Fibroblast of the conjunctiva (primary cell): ENCODE measurements around the gene SCD5.
A peak's percentile ranks its signal among the peaks of the same experiment; 100 is the strongest.

Experiments used
- DNase-seq: peaks from one replicate; pipeline ENCODE4 v3.0.0-alpha.2; 2010; ENCODE audit warnings: low read depth

Gene SCD5

DNA sequence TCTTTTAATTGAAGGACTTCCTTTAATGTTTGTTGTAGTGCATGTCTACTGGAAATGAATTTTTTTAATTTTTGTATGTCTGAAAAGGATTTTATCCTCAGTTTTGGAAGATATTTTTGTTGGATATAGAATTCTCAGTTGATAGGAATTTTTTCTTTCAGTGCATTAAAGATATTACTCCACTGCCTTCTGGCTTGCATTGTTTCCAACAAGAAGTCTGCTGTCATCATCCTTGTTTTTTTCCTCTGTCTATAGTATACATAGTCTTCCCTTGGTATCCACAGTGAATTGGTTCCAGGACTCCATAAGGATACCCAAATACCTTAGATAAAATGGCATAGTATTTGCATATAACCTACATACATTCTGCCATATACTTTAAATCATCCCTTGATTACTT lies 33.5 kb downstream of the SCD5 start:
- no peak for DNase-seq

DNA sequence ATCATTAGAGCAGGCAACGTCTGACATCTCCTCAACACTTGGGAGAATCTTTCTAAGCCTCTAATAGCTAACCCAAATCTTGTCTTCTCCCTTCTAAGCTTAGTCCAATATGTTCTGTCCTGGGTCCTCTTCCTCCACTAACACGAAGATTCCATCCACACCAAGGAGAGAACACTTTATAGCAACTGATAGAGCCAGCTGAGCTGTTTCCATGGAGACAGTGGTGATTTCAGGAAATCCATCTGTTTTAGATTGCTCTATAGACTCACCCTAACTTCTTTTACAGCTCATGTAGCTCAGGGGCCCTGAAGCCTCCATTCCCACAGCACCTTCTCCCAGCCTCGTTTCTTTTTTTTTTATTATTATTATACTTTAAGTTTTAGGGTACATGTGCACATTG lies 37.4 kb downstream of the SCD5 start:
- DNase-seq: no peak

DNA sequence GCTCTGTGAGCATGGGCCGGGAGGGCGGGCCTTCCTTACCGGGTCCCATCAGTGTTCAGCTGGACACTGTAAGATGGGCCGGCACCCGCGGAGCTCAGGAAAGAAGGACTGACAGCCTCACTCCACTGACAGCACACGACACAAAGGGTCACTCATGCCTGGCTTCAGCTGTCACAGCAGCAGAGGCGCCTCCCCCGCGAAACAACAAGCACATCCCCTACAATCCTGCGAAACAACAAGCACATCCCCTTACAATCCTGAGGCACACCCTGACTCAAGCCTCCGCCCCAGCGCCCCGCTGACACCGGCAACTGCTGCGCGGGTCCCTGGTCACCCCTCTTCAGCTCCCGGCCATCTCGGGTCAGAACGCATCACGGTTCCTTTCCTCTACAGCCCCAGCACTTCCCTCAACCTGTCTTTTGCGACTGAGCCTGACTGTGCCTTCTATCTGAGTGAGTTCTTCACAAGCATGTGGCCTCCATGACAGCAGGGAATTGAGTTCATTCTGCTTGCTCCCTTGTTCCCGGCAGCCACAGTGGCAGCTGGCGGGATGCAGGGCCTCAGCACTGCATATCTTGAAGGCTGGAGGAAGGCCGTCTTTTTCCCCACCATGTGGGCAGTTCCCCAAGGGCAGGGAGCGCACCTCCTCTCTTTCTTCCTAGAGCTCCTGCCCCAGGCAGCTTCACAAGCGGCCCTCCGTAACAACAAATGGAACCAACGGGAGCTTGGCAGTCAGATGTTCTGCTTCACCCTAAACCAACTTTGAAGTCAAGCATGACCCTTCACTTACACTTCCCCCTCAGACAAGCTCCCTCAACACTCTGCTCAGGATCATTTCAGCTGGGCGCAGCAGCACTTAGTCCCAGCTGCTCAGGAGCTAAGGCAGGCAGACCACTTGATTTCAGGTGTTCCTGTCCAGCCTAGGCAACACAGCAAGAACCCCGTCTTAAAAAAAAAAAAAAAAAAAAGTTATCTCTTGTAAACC lies 39.6 kb downstream of the SCD5 start:
- no peak for DNase-seq

DNA sequence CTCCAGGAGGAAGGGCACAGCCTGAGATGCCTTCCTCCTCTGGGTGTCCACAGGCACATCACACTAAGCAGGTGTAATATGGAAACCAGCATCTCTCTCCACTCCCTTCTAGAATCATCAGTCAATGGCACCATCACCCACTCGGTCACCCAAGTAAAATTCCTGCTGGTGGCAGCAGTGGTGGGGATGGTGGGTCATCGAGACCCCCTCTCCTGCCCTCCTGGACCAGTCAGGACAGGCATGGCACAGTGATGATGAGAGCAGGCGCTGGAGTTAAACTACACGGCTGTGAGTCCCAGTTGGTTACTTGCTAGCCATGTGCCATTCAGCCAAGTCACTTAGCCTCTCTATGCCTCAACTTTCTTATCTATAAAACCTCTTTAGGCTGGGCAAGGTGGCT lies 42.5 kb downstream of the SCD5 start:
- no peak for DNase-seq

DNA sequence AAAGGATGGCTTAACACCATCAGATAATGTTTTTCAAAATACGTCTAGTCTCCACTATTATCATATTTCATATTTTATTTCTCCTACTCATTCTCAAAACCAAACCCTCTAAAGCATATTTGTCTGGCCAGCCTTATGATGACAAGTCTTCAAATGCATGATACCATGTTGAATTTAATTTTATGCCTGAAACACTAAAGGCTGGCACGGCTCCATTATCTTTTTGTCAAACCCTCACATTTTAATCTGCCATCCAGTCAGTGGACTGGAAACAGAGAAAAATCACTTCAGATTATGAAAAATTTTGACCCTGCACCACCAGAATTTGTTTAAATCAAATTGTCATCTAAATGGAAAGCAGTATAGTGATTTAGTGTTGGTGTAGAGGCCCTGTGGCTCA lies 42.9 kb downstream of the SCD5 start:
- no peak for DNase-seq

DNA sequence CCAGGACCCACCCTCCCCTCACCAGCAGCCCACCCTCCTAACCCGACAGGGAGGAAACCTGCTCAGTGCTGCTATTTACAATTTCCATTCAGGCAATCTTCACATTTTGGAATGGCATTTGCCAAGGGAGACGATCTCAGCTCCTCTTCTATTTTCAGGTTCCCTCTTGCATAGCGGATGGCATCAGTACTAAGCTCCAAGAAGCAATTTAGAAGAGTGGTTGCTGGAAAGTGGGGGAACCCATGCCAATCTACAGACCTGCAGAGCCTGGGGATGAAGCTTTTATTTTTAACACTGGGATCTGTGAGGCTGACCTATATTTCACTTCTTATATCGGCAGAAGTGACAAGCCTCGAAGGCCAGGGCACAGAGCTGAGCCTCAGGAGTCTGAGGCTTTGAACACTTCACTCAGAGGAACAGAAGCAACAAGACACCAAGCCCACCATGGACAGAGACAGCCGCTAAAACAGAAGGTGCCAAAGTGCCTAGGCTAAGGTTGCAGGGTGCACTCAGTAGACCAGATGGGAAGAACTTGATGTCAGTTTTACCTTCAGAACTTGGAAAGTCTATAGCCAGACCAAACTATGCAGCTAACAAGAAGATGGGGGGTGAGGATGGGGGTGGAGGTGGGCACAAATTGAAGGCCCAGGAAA lies 44.0 kb downstream of the SCD5 start:
- DNase-seq: no peak

DNA sequence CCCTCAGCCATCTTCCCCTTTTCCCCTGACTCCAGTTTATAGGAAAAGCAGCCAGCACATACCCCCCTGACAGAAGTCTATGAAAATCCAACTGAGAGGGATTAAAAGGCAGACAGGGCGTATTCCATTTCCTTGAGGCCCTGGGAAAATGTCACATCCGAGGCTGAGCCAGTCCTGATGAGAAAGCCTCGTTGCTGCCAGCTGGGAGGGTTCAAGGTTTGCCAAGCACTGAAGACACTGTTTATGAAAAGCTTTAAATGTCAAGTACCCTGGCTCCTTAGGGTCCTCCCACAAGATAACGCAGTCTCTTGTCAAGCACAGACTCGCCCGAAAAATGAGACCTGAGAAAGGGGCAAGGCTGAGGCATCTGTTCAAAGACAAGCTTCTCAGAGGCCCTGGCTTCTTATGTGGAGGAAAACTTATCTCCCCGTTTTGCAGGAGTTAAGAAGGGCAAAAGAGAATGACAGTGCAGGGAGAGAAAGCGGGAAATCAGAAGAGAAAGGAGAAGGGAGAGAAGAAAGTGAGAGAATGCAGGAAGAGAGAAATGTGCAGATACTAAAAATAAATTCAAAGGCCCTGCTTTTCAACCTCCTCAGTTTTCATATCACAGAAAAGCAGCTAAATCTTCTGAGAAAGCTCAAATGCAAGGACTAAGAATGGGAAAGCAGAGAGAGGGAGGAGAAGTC lies 44.7 kb downstream of the SCD5 start:
- no peak for DNase-seq

DNA sequence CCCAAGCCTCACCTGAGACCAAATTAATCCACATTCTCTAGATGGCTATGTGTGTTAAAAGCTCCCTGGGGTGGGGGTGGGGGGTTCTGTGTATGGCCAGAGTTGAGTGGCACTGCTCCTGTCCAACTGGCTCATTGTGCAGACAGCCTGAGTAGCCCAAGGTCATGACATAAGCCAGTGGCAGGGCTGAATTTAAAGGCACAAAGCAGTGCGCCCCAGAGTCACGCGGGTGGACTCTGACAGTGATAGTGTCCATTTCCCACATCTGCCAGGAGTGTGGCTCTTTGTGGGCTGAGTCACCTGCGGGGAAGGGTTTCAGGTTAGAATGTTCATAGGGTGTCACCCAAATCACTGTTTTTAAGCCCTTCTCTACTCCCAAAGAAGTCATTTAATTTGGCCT lies 45.4 kb downstream of the SCD5 start:
- DNase-seq: no peak

DNA sequence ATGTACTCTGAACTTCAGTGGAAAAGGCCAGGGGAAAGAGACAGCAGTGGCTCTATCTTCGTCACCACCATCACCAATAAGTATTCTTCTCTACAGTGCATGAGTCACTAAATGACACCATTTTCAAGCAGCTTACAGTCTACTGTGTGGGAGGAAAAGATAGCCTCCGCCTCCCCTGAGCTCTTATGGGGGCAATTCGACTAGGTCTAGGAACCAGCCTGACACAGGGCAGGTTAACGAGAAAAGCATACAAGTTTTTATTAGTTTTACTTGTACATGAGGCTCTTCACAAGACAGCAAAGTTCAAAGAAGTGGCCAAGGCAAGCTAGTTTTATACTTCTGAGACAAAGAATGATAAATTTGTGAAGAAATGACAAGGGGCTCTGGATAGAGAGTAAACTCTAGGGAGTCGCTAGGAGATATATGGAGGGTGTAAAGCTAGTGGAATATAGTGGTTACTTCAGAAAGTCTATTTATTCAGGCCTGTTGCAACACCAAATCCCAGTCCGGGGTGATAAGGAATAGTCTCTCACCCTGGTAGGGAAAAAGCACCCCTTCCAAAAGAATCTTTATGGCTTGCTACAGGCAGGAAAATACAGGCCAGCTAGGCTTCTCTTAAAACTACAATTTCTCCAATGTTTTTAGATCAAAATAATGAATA lies 49.7 kb downstream of the SCD5 start:
- DNase-seq: no peak

DNA sequence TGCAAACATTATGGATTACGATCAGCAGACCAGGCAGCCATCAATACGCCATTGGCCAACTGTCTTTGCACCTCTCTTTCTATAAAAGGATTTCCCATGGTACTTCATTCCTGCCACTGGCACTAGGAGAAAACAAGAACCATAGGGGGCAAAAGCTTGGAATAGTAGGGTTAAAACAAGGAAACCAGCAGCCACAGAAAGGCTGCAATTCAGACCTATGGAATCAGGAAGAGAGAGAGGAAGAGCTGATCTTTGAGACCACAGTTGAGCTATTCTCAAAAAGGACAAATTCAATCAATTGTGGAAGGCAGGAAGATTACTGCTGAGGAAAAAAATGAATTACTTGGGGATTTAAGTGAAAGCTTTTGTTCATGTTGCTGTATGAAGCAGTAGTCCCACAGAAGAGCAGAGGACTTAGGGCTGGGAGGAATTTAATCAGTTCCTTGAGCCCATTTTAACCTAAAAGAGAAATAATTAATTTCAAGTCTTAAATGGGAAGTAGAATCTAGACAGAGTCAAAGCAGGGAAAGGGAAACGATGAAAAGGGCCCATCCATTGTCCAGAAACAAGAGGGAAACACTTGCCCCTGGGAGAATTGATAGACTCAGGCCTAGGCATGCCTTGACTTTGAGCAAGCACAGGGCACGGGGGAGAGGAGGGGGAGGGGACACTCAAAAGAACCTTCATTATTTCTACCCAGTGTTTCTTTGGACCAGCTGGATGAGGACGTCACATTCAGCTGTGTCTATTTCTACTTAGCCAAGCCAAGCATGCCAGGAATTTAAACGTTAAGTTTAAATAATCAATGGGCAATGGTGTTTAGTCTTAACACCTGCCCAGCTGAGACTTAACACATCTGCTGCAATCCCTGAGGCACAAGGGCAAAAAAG lies 50.7 kb downstream of the SCD5 start:
- no peak for DNase-seq

DNA sequence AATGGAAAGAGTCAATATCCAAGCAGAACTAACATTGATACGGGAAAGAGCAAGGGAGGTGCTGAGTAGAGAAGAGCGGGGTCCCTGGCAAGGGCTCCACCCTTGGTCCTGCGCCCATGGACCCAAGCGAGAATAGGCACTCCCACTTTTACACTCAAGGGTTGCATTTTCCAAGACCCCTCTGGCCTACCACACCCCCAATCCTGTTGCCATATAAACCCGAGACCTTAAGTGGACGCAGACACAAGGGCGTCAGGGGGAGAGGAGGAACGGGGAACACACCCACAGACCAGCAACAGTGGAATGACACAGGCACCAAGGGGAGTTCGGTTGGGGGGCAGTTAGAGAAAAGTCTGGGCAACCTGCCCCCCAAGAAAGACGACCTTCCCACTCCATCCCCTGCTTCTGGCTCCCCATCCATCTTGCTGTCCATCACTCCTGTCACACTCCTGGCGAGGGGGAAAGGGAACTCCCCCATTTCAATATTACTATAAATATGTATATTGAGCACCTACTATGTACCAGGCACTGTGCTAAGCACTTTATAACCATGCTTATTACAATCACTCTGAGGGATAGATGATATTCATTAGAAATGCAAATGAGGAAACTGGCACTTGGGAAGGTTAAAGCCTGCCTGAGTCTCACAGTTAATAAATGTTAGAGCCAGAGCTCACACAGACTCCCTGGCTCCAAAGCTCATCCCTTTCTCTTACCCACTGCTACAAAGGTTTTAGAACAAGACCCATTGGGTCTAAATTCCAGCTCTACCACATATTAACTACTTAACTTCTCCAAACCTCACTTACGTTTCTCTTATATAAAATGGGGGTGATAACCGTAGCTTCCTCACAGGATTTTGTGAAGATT lies 51.7 kb downstream of the SCD5 start:
- DNase-seq: no peak

DNA sequence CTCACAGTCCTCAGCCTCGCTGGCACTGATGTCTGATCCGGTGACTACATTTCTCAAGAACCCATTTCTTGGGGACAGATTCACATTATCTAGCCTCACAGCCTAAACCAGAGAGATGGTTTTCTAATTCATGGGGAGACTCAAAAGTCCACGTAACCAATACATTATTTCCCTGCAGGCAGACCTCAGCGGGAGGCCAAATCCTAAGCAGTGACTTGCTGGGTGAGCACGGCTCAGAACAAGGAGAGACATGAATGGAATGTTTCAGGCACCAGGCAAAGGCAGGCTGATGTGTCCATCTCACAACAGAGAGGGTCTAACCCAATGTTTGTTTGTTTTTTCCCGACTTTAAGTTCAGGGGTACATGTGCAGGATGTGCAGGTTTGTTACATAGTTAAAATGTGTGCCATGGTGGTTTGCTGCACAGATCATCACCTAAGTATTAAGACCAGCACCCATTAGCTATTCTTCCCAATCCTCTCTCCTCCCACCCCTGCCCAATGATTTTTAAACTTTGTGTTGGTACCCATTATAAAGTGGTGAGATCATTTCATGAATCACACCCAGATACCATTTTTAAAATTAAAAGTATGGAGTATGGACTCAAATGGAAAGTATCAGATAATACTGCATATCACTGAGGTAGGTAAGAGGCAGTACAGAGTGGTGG lies 53.3 kb downstream of the SCD5 start:
- no peak for DNase-seq

DNA sequence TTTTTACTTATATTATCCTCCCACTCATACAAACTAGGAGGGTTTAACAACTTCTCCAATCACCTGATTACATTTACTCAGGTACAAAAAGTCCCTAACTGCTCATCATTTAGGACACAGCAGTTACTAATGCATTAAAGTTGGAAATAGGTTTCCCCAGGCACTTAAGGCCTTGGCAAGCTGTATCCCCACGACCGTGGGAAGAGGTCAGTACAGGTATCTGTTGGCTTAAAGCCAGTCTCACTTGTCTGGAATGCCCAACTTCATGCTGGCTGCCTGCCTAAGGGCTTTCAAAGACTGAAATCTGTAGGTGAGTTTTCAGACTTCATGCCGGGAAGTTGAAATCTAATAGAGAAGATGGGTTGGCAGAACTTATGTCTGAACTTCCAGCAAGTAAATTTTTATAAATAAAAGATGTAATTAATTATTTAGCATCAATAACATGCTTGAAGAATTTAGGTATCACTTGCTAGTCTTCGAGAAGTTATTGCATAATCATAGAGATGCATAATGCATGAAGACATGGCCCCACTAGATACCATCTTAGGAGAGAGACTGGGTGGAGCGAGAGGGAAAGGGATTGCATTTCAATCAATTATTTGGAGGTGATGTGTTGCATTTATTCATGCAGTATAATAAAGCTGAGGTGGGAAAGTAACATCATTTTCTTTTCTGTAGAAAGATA lies 54.2 kb downstream of the SCD5 start:
- DNase-seq: no peak

DNA sequence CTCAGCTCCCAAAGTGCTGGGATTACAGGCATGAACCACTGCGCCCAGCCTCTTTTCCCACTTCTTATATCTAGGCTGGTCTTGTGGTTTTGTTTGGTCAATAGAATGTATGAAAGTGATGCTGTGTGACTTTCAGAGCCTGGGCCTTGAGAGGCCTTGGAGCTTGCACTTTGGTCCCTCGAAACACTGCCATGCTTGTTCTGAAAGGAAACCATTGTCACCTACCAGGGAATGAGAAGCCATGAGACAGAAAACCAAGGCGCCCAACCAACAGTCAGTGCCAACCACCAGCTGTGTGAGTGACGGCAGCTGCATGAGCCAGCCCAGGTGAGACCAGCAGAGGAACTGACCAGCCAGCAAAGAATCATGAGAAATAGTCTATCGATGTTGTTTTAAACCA lies 57.4 kb downstream of the SCD5 start:
- no peak for DNase-seq

DNA sequence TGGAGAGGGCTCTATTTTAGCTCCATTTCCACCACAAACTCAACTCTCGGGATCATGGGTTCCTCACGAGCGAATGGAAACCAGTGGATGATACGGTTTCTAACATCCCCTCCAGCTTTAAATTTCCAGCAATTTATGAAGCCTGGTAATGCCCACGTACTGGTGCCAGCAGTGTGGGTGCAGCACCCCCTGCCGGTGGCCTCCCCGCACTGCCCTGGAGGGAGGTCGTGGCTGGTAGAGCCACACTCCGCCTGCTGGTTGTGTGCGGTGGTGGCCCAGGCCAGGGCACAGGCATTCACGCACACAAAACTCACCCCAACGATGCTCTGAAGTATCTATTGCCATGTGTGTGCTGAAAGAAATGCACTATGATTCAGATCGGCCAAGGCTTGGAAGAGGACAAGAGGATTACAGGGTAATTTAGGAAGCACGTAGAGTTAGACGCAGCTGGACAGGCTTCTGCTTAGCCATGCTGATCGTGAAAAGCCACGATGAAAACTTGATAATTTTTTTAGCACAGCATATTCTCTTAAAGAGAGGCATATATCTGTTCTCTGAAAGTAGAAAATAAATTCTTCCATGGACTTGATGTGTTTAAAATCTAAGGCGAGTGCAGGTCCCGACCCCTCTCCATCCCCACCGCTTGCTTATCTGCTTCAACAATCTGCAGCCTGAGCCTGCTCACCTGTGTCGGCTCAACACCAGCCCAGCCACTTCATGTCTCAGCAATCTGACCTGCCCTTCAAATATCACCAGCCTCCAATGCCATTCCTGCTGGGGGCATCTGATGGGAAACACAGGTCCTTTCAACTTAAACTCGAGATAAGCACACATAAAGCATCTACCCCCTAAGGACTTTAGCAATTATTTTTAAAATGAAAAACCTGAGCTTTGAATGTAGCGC lies 59.1 kb downstream of the SCD5 start:
- peak; percentile 49 for DNase-seq

DNA sequence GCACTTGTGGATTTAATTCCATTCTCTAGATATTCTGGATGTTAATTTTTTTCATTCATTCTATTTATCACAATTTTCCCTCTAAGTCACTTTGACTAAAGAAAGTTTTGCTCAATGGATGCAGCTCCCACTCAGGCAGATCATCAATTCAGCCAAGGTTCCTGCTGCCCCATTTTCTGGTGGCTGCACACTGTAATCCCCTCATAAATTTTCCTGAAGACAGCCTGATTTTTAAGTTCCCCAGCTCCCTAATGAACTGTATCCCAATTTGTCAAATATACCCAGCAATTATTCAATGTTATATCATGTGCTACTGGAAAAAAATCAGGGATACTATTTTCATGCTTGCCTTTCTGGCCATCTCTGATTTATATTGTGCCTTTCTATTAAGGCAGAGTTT lies 61.2 kb downstream of the SCD5 start:
- DNase-seq: no peak

DNA sequence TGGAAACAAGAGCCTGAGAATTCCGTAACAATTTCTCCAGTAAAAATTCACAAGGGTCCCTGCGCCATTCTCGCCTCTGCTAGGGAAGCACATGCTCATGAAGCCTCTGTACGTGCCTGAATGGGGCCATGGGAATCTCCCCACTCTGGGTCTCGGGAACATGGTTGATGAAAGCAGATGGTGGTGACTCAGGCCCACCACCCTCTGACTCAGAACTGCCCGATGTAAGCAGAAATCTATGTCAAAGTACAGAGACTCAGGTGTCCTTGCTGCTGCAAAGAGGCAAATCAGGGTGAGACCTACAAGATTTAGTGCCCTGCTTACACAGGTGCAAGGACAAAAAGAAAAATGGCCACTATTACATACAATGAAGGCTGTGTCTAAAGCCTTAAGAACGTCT lies 65.0 kb downstream of the SCD5 start:
- no peak for DNase-seq

DNA sequence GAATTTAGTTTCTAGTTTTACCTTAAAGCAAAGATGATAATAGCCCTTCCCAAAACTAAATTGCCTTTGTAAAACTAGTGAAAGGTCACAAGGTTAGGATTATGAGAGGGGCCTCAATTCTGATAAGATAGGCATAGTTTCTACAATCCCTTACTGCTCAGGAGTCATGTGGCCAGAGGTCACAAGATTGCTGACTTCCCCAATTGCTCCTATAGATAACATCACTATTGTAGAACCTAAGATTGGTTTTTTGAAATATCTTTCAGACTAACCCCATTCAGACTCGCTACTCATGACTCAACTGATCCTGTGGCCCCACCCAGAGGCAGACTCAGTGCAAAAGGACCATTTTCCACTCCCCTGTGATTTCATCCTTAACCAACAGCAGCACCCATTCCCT lies 70.3 kb downstream of the SCD5 start:
- DNase-seq: no peak
